ENCODE results near the gene C19orf25. TPM values are rescaled to one million over a fixed set of nuclear protein-coding genes. Genes with fewer than 3 reads are reported as not detected.

C19orf25 gene
- total and polyA plus RNA-seq, 4 donors, result 24.1 to 42.6 (median 34.5) TPM

DNA sequence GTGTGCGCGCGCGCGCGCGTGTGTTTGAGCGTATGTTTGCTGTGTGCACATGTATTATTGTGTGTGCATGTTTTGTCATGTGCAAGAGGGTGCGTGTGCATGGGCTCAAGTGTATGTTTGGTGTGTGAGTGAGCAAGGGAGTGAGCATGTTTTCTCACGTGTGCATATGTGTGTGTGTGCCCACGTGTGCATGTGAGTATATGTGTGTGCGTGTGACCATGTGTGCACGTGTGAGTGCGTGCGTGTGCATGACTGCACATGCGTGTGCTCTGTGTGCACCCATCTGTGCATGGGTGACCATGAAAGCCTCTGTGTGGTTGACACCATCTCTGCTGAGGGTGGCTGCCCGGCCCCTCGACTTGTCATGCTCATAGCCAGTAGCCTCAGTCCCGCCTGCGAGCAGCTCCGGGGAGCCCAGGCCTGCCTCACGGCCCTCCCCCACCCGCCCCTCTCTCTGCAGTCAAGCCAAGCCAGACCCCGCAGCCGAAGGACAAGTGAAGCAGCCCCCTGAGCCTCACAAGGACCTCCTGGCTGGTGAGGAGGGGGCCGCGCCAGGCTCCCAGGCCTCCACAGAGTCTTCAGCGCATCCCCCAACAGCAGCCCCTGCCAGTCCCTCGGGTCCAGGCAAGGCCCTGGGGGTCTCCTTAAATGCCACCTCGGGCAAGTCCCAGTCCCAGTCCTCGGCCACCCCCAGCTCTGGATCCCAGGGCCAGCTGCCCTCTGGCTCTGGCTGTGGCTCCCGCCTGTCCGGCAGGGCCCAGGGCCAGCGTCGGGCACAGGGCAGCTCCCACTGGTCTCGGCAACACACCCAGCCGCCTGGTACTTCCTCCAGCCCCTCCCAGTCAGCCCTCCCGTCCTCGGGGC is 17.9 kb upstream of the C19orf25 start:
- TF ChIP-seq, protein P1, sequence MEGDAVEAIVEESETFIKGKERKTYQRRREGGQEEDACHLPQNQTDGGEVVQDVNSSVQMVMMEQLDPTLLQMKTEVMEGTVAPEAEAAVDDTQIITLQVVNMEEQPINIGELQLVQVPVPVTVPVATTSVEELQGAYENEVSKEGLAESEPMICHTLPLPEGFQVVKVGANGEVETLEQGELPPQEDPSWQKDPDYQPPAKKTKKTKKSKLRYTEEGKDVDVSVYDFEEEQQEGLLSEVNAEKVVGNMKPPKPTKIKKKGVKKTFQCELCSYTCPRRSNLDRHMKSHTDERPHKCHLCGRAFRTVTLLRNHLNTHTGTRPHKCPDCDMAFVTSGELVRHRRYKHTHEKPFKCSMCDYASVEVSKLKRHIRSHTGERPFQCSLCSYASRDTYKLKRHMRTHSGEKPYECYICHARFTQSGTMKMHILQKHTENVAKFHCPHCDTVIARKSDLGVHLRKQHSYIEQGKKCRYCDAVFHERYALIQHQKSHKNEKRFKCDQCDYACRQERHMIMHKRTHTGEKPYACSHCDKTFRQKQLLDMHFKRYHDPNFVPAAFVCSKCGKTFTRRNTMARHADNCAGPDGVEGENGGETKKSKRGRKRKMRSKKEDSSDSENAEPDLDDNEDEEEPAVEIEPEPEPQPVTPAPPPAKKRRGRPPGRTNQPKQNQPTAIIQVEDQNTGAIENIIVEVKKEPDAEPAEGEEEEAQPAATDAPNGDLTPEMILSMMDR (IDR thresholded peaks at IDR 0.05; ENCODE audit: control extremely low read depth, extremely low read depth), result no peak
- Histone ChIP-seq H3K4me1 (ENCODE audit: control insufficient read depth in 5 of 5, insufficient read depth in 5 of 5, low read length in 5 of 5) (peaks cover 0 to 4% (median 2%) of the 10 kb centered on the region in 5 donors), H3K27ac (ENCODE audit: low read depth in 1 of 2, low read length in 1 of 2) (no peak overlapping the region), H3K9me3 (ENCODE audit: control insufficient read depth in 4 of 4, insufficient read depth in 3 of 4, low read length in 3 of 4) (peaks cover 0 to 2% (median 0%) of the 10 kb centered on the region in 4 donors), H3K4me3 (no peak overlapping the region), H3K27me3 (ENCODE audit: control insufficient read depth in 3 of 3, insufficient read depth in 3 of 3, low read length in 2 of 3) (peaks cover 3 to 9% (median 5%) of the 10 kb centered on the region in 3 donors), H3K36me3 (ENCODE audit: control insufficient read depth in 4 of 4, insufficient read depth in 4 of 4, low read length in 4 of 4) (no peaks in the 10 kb centered on the region), H3K9ac (ENCODE audit: insufficient read depth in 1 of 2, low read length in 2 of 2) (no peak overlapping the region)
- no peak for DNase-seq
- ATAC-seq (ENCODE audit: insufficient read depth, low FRiP score), result no peak
- 68 to 80% methylated on average over 36 to 39 of the region's 39 CpGs for WGBS, 2 donors

DNA sequence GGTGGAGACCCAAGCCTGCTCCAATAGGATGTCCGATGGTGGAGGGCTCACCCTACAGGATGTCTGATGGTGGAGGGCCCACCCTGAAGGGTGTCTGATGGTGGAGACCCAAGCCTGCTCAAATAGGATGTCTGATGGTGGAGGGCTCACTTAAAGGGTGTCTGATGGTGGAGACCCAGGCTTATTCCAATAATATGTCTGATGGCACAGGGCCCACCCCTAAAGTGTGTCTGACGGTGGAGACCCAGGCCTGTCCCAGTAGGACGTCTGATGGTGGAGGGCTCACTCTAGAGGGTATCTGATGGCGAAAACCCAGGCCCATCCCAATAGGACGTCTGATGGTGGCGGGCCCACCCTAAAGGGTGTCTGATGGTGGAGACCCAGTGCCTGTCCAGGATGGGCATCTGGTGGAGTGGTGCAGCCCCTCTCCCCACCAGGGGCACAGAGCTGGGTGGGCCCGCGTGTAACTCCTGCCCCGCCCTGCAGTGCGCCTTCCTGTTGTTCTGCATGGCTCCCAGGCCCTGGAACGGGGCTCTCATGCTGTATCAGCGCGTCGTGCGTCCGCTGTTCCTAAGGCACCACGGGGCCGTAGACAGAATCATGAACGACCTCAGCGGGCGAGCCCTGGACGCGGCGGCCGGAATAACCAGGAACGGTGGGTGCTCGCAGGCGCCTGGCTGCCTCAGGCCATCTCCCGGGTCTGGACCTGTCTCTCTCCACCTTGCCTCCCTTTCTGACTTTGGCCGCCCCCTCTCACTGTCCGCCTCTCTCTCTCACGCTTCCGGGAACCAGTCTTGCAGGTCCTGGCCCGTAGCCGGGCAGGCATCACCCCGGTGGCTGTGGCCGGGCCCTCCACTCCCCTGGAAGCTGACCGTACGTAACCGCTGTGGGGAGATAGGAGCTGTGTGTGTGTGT is 17.0 kb upstream of the C19orf25 start:
- 65 to 78% methylated on average over 38 to 40 of the region's 40 CpGs for WGBS, 2 donors
- ATAC-seq (ENCODE audit: insufficient read depth, low FRiP score) (no peak), DNase-seq (no peak)
- no peaks in the 10 kb centered on the region for H3K36me3 ChIP-seq (ENCODE audit: control insufficient read depth in 4 of 4, insufficient read depth in 4 of 4, low read length in 4 of 4)
- H3K9me3 ChIP-seq (ENCODE audit: control insufficient read depth in 4 of 4, insufficient read depth in 3 of 4, low read length in 3 of 4), result peaks cover 0 to 2% (median 0%) of the 10 kb centered on the region in 4 donors
- H3K27me3 ChIP-seq (ENCODE audit: control insufficient read depth in 3 of 3, insufficient read depth in 3 of 3, low read length in 2 of 3), result peaks cover 3 to 12% (median 5%) of the 10 kb centered on the region in 3 donors
- TF ChIP-seq, protein P1 (IDR thresholded peaks at IDR 0.05; ENCODE audit: control extremely low read depth, extremely low read depth), result no peak
- peaks cover 0 to 9% (median 3%) of the 10 kb centered on the region in 5 donors for H3K4me1 ChIP-seq (ENCODE audit: control insufficient read depth in 5 of 5, insufficient read depth in 5 of 5, low read length in 5 of 5)
- H3K4me3 ChIP-seq, result no peak overlapping the region
- no peak overlapping the region for H3K27ac ChIP-seq (ENCODE audit: low read depth in 1 of 2, low read length in 1 of 2)
- no peak overlapping the region for H3K9ac ChIP-seq (ENCODE audit: insufficient read depth in 1 of 2, low read length in 2 of 2)

DNA sequence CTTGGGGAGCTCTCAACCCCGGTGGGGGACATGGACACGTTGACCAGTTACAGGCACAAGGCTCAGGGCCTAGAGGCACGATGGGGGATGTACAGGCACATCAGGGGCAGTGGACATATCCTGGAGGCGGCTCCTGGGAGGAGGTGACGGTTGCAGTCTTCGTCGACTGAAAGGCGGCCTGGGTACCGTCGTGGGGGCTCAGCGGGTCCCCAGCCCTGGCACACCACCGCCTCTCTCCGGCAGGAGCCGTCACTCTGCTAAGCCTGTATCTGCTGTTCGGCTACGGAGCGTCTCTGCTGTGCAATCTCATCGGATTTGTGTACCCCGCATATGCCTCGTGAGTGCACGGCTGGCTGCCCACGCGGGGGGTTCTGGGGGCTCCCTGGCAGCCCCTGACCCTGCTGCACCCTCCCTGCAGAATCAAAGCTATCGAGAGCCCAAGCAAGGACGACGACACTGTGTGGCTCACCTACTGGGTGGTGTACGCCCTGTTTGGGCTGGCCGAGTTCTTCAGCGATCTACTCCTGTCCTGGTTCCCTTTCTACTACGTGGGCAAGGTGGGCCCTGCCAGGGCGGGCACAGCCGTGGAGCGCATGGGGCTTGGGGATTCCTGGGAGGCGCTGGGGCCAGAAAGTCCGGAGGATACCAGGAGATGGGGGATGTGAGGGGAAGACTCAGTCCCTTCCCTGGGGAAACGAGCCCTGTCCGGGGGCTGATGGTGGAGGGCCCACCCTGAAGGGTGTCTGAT is 16.2 kb upstream of the C19orf25 start:
- H3K27me3 ChIP-seq (ENCODE audit: control insufficient read depth in 3 of 3, insufficient read depth in 3 of 3, low read length in 2 of 3), result peaks cover 3 to 12% (median 5%) of the 10 kb centered on the region in 3 donors
- no peak for DNase-seq
- H3K36me3 ChIP-seq (ENCODE audit: control insufficient read depth in 4 of 4, insufficient read depth in 4 of 4, low read length in 4 of 4), result no peaks in the 10 kb centered on the region
- peaks cover 0 to 11% (median 3%) of the 10 kb centered on the region in 5 donors for H3K4me1 ChIP-seq (ENCODE audit: control insufficient read depth in 5 of 5, insufficient read depth in 5 of 5, low read length in 5 of 5)
- H3K9ac ChIP-seq (ENCODE audit: insufficient read depth in 1 of 2, low read length in 2 of 2), result no peak overlapping the region
- H3K9me3 ChIP-seq (ENCODE audit: control insufficient read depth in 4 of 4, insufficient read depth in 3 of 4, low read length in 3 of 4), result peaks cover 0 to 2% (median 0%) of the 10 kb centered on the region in 4 donors
- TF ChIP-seq, protein P1 (IDR thresholded peaks at IDR 0.05; ENCODE audit: control extremely low read depth, extremely low read depth), result no peak
- H3K27ac ChIP-seq (ENCODE audit: low read depth in 1 of 2, low read length in 1 of 2), result no peak overlapping the region
- no peak overlapping the region for H3K4me3 ChIP-seq
- no peak for ATAC-seq (ENCODE audit: insufficient read depth, low FRiP score)
- WGBS, 2 donors, result 85 to 90% methylated on average over 37 of the region's 37 CpGs

All from lung (tissue), 12 donors.